DMS 273 (cell line): ENCODE data around the gene THSD4.
A peak's percentile ranks its signal among the peaks of the same experiment; 100 is the strongest.
"Not testable (repeated sequence)": the region's sequence is repeated elsewhere in the genome, so short reads cannot be mapped to it uniquely, and the experiment has no call there.

Experiments
- DNase-seq: peaks from one replicate; lab custom pipeline; 2025; ENCODE audit not compliant: unreplicated experiment; lab: John Stamatoyannopoulos, UW

THSD4 gene

GRCh38 chr15:71252044-71252739 is 136.9 kb downstream of the THSD4 start:
- DNase-seq = no peak

- no peak for DNase-seq
Measured at GRCh38 chr15:71252740-71253047, 137.4 kb downstream of the THSD4 start.

GRCh38 chr15:71254491-71254890 is 139.2 kb downstream of the THSD4 start:
- no peak for DNase-seq

GRCh38 chr15:71256934-71257664 is 141.8 kb downstream of the THSD4 start:
- DNase-seq = no peak

GRCh38 chr15:71259866-71260265 is 144.6 kb downstream of the THSD4 start:
- no peak for DNase-seq

- DNase-seq = no peak
Measured at GRCh38 chr15:71261418-71261817, 146.1 kb downstream of the THSD4 start.

GRCh38 chr15:71261909-71262308 is 146.6 kb downstream of the THSD4 start:
- peak; percentile 8 for DNase-seq

- no peak for DNase-seq
Measured at GRCh38 chr15:71262599-71262998, 147.3 kb downstream of the THSD4 start.

GRCh38 chr15:71265606-71266005 is 150.3 kb downstream of the THSD4 start:
- not testable (repeated sequence) for DNase-seq

GRCh38 chr15:71271327-71271726 is 156.1 kb downstream of the THSD4 start:
- no peak for DNase-seq

- no peak for DNase-seq
Measured at GRCh38 chr15:71272932-71273331, 157.7 kb downstream of the THSD4 start.

- no peak for DNase-seq
Measured at GRCh38 chr15:71273731-71274447, 158.6 kb downstream of the THSD4 start.

GRCh38 chr15:71274448-71274798 is 159.2 kb downstream of the THSD4 start:
- no peak for DNase-seq

- DNase-seq = no peak
Measured at GRCh38 chr15:71275098-71275497, 159.8 kb downstream of the THSD4 start.

GRCh38 chr15:71275566-71276335 is 160.5 kb downstream of the THSD4 start:
- DNase-seq = no peak

- no peak for DNase-seq
Measured at GRCh38 chr15:71276336-71276665, 161.0 kb downstream of the THSD4 start.

GRCh38 chr15:71278989-71279756 is 163.9 kb downstream of the THSD4 start:
- peak; percentile 29 for DNase-seq

GRCh38 chr15:71279757-71280141 is 164.5 kb downstream of the THSD4 start:
- DNase-seq = no peak

- no peak for DNase-seq
Measured at GRCh38 chr15:71280206-71280605, 164.9 kb downstream of the THSD4 start.

GRCh38 chr15:71281256-71281655 is 166.0 kb downstream of the THSD4 start:
- DNase-seq = no peak

GRCh38 chr15:71282076-71282475 is 166.8 kb downstream of the THSD4 start:
- no peak for DNase-seq
